Stimulated activated CD4-positive, alpha-beta T cell treated with anti-CD3 and anti-CD28 coated beads, TNF-alpha, amount 100 ng/mL, for 24 hours (primary cell): ENCODE measurements around the gene EPHA3.

ENCODE experiments used
- DNase-seq, 3 experiments: peaks; one replicate each; pipeline ENCODE4 v3.0.0-alpha.2; 2020; ENCODE audit warnings: low read depth in 3 of 3

EPHA3 gene

GRCh38 chr3:89107461-89108290 is at the start of gene EPHA3:
Gene EPHA3, plus strand, starts transcription at chr3:89107621. Its CDS starts 128 bp downstream, at chr3:89107749.
- peak; percentile 4 to 45 (median 6) for DNase-seq

GRCh38 chr3:89058371-89058770 is 49.0 kb upstream of the EPHA3 start:
- no peak for DNase-seq

- DNase-seq: no peak
Measured at GRCh38 chr3:89059211-89059925, 48.1 kb upstream of the EPHA3 start.

GRCh38 chr3:89061259-89061658 is 46.2 kb upstream of the EPHA3 start:
- no peak for DNase-seq

- DNase-seq: no peak
Measured at GRCh38 chr3:89067736-89068135, 39.7 kb upstream of the EPHA3 start.

- no peak for DNase-seq
Measured at GRCh38 chr3:89072642-89073041, 34.8 kb upstream of the EPHA3 start.

- no peak for DNase-seq
Measured at GRCh38 chr3:89079944-89080343, 27.5 kb upstream of the EPHA3 start.

GRCh38 chr3:89087851-89088250 is 19.6 kb upstream of the EPHA3 start:
- no peak for DNase-seq

GRCh38 chr3:89098173-89098572 is 9.2 kb upstream of the EPHA3 start:
- DNase-seq: no peak

- DNase-seq: peak in 2 of 3 experiments; percentile 10 to 18
Measured at GRCh38 chr3:89098964-89099585, 8.3 kb upstream of the EPHA3 start.

GRCh38 chr3:89101251-89101650 is 6.2 kb upstream of the EPHA3 start:
- no peak for DNase-seq

GRCh38 chr3:89101921-89102320 is 5.5 kb upstream of the EPHA3 start:
- DNase-seq: no peak

GRCh38 chr3:89104499-89104898 is 2.9 kb upstream of the EPHA3 start:
- DNase-seq: no peak

GRCh38 chr3:89105503-89105902 is 1.9 kb upstream of the EPHA3 start:
- DNase-seq: no peak

- DNase-seq: no peak
Measured at GRCh38 chr3:89108291-89108550, 800 bp downstream of the EPHA3 start.

- no peak for DNase-seq
Measured at GRCh38 chr3:89113344-89113743, 5.9 kb downstream of the EPHA3 start.

GRCh38 chr3:89113893-89114840 is 6.7 kb downstream of the EPHA3 start:
- DNase-seq: peak in 1 of 3 experiments; percentile 38

- DNase-seq: no peak
Measured at GRCh38 chr3:89114841-89115223, 7.4 kb downstream of the EPHA3 start.

GRCh38 chr3:89116476-89116875 is 9.1 kb downstream of the EPHA3 start:
- DNase-seq: no peak

GRCh38 chr3:89138048-89138447 is 30.6 kb downstream of the EPHA3 start:
- no peak for DNase-seq

- no peak for DNase-seq
Measured at GRCh38 chr3:89139870-89140269, 32.4 kb downstream of the EPHA3 start.

- DNase-seq: no peak
Measured at GRCh38 chr3:89144080-89144479, 36.7 kb downstream of the EPHA3 start.
